Liver (tissue), 9 donors: ENCODE results near the gene BRD2. TPM values are rescaled to one million over a fixed set of nuclear protein-coding genes. Genes with fewer than 3 reads are reported as not detected.

Source experiments
- DNase-seq: peaks from one replicate; pipeline ENCODE4 v3.0.0-alpha.2; 2017; ENCODE audit warnings: low spot score
- H3K27ac ChIP-seq, 2 donors: one replicate each; pipeline ENCODE4 v1.7.0; 2013; ENCODE audit warnings: inconsistent platforms in 2 of 2, low read length in 2 of 2, control low read depth in 1 of 2, low read depth in 1 of 2, mild to moderate bottlenecking in 1 of 2
- H3K27me3 ChIP-seq, 4 donors: one replicate each; pipeline versions ENCODE4 v1.6.1 to v1.7.0; 2013; ENCODE audit warnings: low read length in 3 of 4, inconsistent platforms in 1 of 4, mild to moderate bottlenecking in 1 of 4, moderate library complexity in 1 of 4; ENCODE audit not compliant: control insufficient read depth in 4 of 4, insufficient read depth in 4 of 4
- H3K36me3 ChIP-seq, 4 donors: one replicate each; pipeline versions ENCODE4 v1.6.1 to v1.7.0; 2013; ENCODE audit warnings: low read length in 3 of 4, mild to moderate bottlenecking in 3 of 4, low read depth in 1 of 4, moderate library complexity in 1 of 4; ENCODE audit not compliant: control insufficient read depth in 4 of 4, insufficient read depth in 3 of 4
- H3K4me1 ChIP-seq, 4 donors: one replicate each; pipeline versions ENCODE4 v1.6.1 to v1.7.0; 2013; ENCODE audit warnings: low read length in 3 of 4, mild to moderate bottlenecking in 3 of 4, moderate library complexity in 1 of 4; ENCODE audit not compliant: control insufficient read depth in 4 of 4, insufficient read depth in 4 of 4
- H3K4me3 ChIP-seq, 3 donors: one replicate each; pipeline versions ENCODE4 v1.6.1 to v1.7.0; 2013; ENCODE audit warnings: low read length in 3 of 3, control low read depth in 1 of 3, low read depth in 1 of 3, mild to moderate bottlenecking in 1 of 3
- H3K9ac ChIP-seq, 2 donors: one replicate each; pipeline ENCODE4 v1.7.0; 2013; ENCODE audit warnings: low read length in 2 of 2, mild to moderate bottlenecking in 2 of 2, moderate library complexity in 2 of 2, control low read depth in 1 of 2, low read depth in 1 of 2
- H3K9me3 ChIP-seq, 4 donors: one replicate each; pipeline versions ENCODE4 v1.6.1 to v1.7.0; 2013; ENCODE audit warnings: low read length in 3 of 4; ENCODE audit not compliant: control insufficient read depth in 4 of 4
- EGR1 ChIP-seq, 2 donors: IDR thresholded peaks; 2 replicates each; pipeline ENCODE4 v1.6.1; 2016 to 2018; ENCODE audit warnings: antibody characterized with exemption in 2 of 2, low read depth in 2 of 2
- FOXA1 ChIP-seq: IDR thresholded peaks from 2 replicates; pipeline ENCODE4 v1.6.1; 2016; ENCODE audit warnings: antibody characterized with exemption
- FOXA2 ChIP-seq: IDR thresholded peaks from 2 replicates; pipeline ENCODE4 v1.6.1; 2016; ENCODE audit warnings: antibody characterized with exemption
- GABPA ChIP-seq, 2 donors: IDR thresholded peaks in 1 of 2; conservative IDR thresholded peaks in 1 of 2; 2 replicates each; pipeline ENCODE4 v1.6.1; 2016; ENCODE audit warnings: antibody characterized with exemption in 2 of 2, mild to moderate bottlenecking in 1 of 2, moderate library complexity in 1 of 2
- HNF4A ChIP-seq, 2 donors: conservative IDR thresholded peaks; 2 replicates each; pipeline ENCODE4 v1.6.1; 2016; ENCODE audit warnings: antibody characterized with exemption in 2 of 2, mild to moderate bottlenecking in 2 of 2
- HNF4G ChIP-seq: IDR thresholded peaks from 2 replicates; pipeline ENCODE4 v1.6.1; 2016; ENCODE audit warnings: antibody characterized with exemption
- JUND ChIP-seq, 2 donors: IDR thresholded peaks; 2 replicates each; pipeline ENCODE4 v1.6.1; 2016; ENCODE audit warnings: antibody characterized with exemption in 2 of 2
- NR2F2 ChIP-seq: IDR thresholded peaks from 2 replicates; pipeline ENCODE4 v1.6.1; 2016; ENCODE audit warnings: antibody characterized with exemption
- RAD21 ChIP-seq, 2 donors: IDR thresholded peaks; 2 replicates each; pipeline ENCODE4 v1.6.1; 2016; ENCODE audit warnings: antibody characterized with exemption in 2 of 2, mild to moderate bottlenecking in 2 of 2
- RXRA ChIP-seq, 2 donors: IDR thresholded peaks; 2 replicates each; pipeline ENCODE4 v1.6.1; 2017 to 2018; ENCODE audit warnings: antibody characterized with exemption in 2 of 2, mild to moderate bottlenecking in 1 of 2
- SP1 ChIP-seq: IDR thresholded peaks from 2 replicates; pipeline ENCODE4 v1.6.1; 2018; ENCODE audit warnings: antibody characterized with exemption, mild to moderate bottlenecking
- TAF1 ChIP-seq: conservative IDR thresholded peaks from 2 replicates; pipeline ENCODE4 v1.6.1; 2016; ENCODE audit warnings: antibody characterized with exemption, mild to moderate bottlenecking
- YY1 ChIP-seq: IDR thresholded peaks from 2 replicates; pipeline ENCODE4 v1.6.1; 2016; ENCODE audit warnings: antibody characterized with exemption, mild to moderate bottlenecking
- WGBS: extraction: QIAGEN DNeasy Blood & Tissue Kit; methylation state at CpG from one replicate; pipeline ENCODE4 v1.1.7; 2013; 5-methylcytosine and 5-hydroxymethylcytosine counted together
- polyA plus RNA-seq, 2 donors: library from polyadenylated mRNA; stranded (reverse) in 1 of 2; unstranded in 1 of 2; fragments of 200-250 nt in 1 of 2; fragments of >200 nt in 1 of 2; fragmentation: Nextera tagmentation in 1 of 2; extraction: Ambion mirVana in 1 of 2; gene quantifications; one replicate each; pipeline versions ENCODE4 v1.2.1 to v1.2.3, GENCODE V29; 2013 to 2015
- total RNA-seq, 2 donors: library from RNA; depleted of rRNA; stranded (reverse); fragments of >200 nt; gene quantifications; one replicate each; pipeline ENCODE4 v1.2.3, GENCODE V29; 2014
- TF ChIP-seq, protein P1 (sequence below): IDR thresholded peaks from 2 replicates; pipeline ENCODE4 v1.6.1; 2016; ENCODE audit warnings: antibody characterized with exemption
- TF ChIP-seq, protein P2 (sequence below): IDR thresholded peaks from 2 replicates; pipeline ENCODE4 v1.6.1; 2016; ENCODE audit warnings: antibody characterized with exemption
- TF ChIP-seq, protein P3 (sequence below): IDR thresholded peaks from 2 replicates; pipeline ENCODE4 v1.6.1; 2016; ENCODE audit warnings: antibody characterized with exemption
- TF ChIP-seq, protein P4 (sequence below): IDR thresholded peaks from 2 replicates; pipeline ENCODE4 v1.6.1; 2016; ENCODE audit warnings: antibody characterized with exemption, mild to moderate bottlenecking
- TF ChIP-seq, protein P5 (sequence below): fragments of 150-350 bp; IDR thresholded peaks from 2 replicates; pipeline ENCODE4 v1.5.1; 2017; ENCODE audit warnings: improper control_type of control experiment, low read depth, low read length; ENCODE audit not compliant: missing input control
- donor health status: healthy.
- donor health status: healthy.
- donor health status: healthy.
- donor health status: healthy.
- donor health status: healthy.

The BRD2 gene
- total and polyA plus RNA-seq, 4 donors = 29.8 to 100 (median 50.2) TPM

DNA sequence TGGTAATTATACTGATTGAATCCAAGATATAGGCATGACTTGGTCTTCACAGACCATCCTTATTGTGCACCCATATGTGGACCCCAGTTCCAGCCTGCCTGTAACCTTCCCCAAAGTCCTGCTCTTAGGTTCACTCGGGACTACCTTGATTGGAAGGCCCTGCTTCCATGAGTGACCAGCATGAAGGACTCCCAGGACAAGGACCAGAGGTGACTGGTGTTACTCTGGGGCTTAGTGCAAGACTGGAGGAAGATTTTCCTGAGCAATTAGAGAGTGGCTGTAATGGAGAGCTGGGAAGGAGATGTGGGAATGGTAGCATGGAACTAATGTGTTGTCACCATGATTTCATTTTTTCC lies 15.1 kb downstream of the BRD2 start:
- peaks cover 0 to 13% (median 8%) of the 10 kb centered on the region in 4 donors for H3K4me1 ChIP-seq
- WGBS = 56% methylated on average over 1 of the region's 1 CpG
- no peak overlapping the region for H3K27ac ChIP-seq
- H3K9me3 ChIP-seq = no peaks in the 10 kb centered on the region
- no peak overlapping the region for H3K9ac ChIP-seq
- no peaks in the 10 kb centered on the region for H3K27me3 ChIP-seq
- no peak for DNase-seq
- H3K4me3 ChIP-seq = no peak overlapping the region
- TF ChIP-seq, protein P1, sequence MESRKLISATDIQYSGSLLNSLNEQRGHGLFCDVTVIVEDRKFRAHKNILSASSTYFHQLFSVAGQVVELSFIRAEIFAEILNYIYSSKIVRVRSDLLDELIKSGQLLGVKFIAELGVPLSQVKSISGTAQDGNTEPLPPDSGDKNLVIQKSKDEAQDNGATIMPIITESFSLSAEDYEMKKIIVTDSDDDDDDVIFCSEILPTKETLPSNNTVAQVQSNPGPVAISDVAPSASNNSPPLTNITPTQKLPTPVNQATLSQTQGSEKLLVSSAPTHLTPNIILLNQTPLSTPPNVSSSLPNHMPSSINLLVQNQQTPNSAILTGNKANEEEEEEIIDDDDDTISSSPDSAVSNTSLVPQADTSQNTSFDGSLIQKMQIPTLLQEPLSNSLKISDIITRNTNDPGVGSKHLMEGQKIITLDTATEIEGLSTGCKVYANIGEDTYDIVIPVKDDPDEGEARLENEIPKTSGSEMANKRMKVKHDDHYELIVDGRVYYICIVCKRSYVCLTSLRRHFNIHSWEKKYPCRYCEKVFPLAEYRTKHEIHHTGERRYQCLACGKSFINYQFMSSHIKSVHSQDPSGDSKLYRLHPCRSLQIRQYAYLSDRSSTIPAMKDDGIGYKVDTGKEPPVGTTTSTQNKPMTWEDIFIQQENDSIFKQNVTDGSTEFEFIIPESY = no peak
- TF ChIP-seq, protein P2, sequence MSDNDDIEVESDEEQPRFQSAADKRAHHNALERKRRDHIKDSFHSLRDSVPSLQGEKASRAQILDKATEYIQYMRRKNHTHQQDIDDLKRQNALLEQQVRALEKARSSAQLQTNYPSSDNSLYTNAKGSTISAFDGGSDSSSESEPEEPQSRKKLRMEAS = no peak
- TF ChIP-seq YY1 (no peak), RAD21 (IDR thresholded peaks at IDR 0.05) (no peak), JUND (IDR thresholded peaks at IDR 0.05) (no peak), FOXA2 (no peak), RXRA (IDR thresholded peaks at IDR 0.05) (no peak), FOXA1 (no peak)
- TF ChIP-seq, protein P3, sequence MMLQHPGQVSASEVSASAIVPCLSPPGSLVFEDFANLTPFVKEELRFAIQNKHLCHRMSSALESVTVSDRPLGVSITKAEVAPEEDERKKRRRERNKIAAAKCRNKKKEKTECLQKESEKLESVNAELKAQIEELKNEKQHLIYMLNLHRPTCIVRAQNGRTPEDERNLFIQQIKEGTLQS = no peak
- H3K36me3 ChIP-seq = peaks cover 14 to 37% (median 31%) of the 10 kb centered on the region in 4 donors

DNA sequence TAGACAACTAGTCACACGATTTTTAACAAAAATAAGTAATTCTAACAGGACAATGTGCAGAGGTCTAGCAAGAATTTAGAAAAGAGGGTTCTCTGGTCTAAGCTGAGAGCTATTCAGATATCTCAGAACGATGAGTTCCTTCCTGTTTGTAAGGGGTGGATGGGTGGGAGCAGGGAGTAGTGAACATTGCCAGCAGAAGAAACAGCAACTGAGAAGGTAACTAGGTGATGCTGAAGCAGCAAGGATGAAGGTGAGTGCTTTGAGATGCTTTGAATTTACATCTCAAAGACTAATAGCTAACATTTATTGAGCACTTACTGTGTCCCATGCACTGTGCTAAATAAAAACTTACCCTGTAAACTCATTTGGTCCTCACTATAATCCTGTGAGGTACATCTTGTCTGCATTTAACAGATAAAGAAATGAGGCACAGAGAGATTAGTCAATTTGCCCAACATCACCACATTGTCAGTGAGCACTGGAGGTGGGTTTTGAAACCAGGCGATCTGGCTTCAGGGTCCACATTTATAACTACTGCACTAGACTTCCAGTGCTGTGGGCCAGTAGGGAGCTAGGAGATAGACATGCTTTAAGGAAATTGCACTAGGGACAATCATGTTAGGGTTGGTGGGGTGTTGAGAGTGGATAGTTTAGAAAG lies 15.7 kb downstream of the BRD2 start:
- H3K9me3 ChIP-seq = no peaks in the 10 kb centered on the region
- TF ChIP-seq NR2F2 = no peak
- TF ChIP-seq FOXA1 = no peak
- TF ChIP-seq HNF4G = no peak
- TF ChIP-seq, protein P4, sequence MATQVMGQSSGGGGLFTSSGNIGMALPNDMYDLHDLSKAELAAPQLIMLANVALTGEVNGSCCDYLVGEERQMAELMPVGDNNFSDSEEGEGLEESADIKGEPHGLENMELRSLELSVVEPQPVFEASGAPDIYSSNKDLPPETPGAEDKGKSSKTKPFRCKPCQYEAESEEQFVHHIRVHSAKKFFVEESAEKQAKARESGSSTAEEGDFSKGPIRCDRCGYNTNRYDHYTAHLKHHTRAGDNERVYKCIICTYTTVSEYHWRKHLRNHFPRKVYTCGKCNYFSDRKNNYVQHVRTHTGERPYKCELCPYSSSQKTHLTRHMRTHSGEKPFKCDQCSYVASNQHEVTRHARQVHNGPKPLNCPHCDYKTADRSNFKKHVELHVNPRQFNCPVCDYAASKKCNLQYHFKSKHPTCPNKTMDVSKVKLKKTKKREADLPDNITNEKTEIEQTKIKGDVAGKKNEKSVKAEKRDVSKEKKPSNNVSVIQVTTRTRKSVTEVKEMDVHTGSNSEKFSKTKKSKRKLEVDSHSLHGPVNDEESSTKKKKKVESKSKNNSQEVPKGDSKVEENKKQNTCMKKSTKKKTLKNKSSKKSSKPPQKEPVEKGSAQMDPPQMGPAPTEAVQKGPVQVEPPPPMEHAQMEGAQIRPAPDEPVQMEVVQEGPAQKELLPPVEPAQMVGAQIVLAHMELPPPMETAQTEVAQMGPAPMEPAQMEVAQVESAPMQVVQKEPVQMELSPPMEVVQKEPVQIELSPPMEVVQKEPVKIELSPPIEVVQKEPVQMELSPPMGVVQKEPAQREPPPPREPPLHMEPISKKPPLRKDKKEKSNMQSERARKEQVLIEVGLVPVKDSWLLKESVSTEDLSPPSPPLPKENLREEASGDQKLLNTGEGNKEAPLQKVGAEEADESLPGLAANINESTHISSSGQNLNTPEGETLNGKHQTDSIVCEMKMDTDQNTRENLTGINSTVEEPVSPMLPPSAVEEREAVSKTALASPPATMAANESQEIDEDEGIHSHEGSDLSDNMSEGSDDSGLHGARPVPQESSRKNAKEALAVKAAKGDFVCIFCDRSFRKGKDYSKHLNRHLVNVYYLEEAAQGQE = no peak
- no peak for TF ChIP-seq TAF1
- TF ChIP-seq, protein P3 = no peak
- TF ChIP-seq, protein P5, sequence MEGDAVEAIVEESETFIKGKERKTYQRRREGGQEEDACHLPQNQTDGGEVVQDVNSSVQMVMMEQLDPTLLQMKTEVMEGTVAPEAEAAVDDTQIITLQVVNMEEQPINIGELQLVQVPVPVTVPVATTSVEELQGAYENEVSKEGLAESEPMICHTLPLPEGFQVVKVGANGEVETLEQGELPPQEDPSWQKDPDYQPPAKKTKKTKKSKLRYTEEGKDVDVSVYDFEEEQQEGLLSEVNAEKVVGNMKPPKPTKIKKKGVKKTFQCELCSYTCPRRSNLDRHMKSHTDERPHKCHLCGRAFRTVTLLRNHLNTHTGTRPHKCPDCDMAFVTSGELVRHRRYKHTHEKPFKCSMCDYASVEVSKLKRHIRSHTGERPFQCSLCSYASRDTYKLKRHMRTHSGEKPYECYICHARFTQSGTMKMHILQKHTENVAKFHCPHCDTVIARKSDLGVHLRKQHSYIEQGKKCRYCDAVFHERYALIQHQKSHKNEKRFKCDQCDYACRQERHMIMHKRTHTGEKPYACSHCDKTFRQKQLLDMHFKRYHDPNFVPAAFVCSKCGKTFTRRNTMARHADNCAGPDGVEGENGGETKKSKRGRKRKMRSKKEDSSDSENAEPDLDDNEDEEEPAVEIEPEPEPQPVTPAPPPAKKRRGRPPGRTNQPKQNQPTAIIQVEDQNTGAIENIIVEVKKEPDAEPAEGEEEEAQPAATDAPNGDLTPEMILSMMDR = no peak
- no peak for TF ChIP-seq HNF4A (conservative IDR thresholded peaks at IDR 0.05)
- TF ChIP-seq, protein P1 = no peak
- TF ChIP-seq YY1 = no peak
- no peak for TF ChIP-seq RXRA (IDR thresholded peaks at IDR 0.05)
- no peak for TF ChIP-seq GABPA (IDR thresholded peaks at IDR 0.05 in 1 of 2, conservative IDR thresholded peaks at IDR 0.05 in 1 of 2)
- TF ChIP-seq FOXA2 = no peak
- no peak for TF ChIP-seq SP1
- no peak for TF ChIP-seq EGR1 (IDR thresholded peaks at IDR 0.05; ENCODE audit: low read depth in 2 of 2)
- H3K36me3 ChIP-seq = peaks cover 12 to 31% (median 26%) of the 10 kb centered on the region in 4 donors
- no peak overlapping the region for H3K27ac ChIP-seq
- peaks cover 0 to 11% (median 4%) of the 10 kb centered on the region in 4 donors for H3K4me1 ChIP-seq
- DNase-seq = no peak
- no peak overlapping the region for H3K9ac ChIP-seq
- H3K4me3 ChIP-seq = no peak overlapping the region
- no peaks in the 10 kb centered on the region for H3K27me3 ChIP-seq
- WGBS = 41% methylated on average over 3 of the region's 3 CpGs
